EH (cell line): ENCODE measurements around the gene SUN2.

Experiments used
- DNase-seq: peaks from one replicate; pipeline ENCODE4 v3.0.0-alpha.2; 2015; ENCODE audit warnings: low read depth

SUN2 gene, protein sequence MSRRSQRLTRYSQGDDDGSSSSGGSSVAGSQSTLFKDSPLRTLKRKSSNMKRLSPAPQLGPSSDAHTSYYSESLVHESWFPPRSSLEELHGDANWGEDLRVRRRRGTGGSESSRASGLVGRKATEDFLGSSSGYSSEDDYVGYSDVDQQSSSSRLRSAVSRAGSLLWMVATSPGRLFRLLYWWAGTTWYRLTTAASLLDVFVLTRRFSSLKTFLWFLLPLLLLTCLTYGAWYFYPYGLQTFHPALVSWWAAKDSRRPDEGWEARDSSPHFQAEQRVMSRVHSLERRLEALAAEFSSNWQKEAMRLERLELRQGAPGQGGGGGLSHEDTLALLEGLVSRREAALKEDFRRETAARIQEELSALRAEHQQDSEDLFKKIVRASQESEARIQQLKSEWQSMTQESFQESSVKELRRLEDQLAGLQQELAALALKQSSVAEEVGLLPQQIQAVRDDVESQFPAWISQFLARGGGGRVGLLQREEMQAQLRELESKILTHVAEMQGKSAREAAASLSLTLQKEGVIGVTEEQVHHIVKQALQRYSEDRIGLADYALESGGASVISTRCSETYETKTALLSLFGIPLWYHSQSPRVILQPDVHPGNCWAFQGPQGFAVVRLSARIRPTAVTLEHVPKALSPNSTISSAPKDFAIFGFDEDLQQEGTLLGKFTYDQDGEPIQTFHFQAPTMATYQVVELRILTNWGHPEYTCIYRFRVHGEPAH

GRCh38 chr22:38755911-38756532, at the start of gene SUN2:
SUN2 (minus strand) TSS chr22:38755998; CDS start chr22:38752628, 3,370 bp downstream.
- DNase-seq: peak; percentile 86

DNA sequence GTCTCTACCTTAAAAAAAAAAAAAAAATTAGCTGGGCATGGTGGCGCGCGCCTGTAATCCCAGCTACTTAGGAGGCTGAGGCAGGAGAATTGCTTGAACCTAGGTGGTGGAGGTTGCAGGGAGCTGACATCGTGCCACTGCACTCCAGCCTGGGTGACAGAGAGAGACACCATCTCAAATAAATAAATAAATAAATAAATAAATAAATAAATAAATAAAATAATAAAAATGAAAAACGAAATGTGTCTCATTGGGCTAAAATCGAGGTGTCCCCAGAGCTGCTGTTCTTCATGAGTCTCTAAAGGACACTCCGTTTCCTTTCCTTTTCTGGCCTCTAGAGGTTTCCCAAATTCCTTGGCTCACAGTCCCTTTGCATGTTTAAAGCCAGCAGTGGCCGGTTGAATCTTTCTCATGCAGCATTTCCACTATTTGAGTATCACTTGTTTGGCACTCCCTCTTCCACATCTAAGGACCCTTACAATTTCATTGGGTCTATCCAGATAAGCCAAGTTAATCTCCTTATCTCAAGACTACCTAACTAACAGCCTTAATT, 49.3 kb upstream of the SUN2 start:
- peak; percentile 12 for DNase-seq

GRCh38 chr22:38802671-38803121, 46.9 kb upstream of the SUN2 start:
- DNase-seq: peak; percentile 99

DNA sequence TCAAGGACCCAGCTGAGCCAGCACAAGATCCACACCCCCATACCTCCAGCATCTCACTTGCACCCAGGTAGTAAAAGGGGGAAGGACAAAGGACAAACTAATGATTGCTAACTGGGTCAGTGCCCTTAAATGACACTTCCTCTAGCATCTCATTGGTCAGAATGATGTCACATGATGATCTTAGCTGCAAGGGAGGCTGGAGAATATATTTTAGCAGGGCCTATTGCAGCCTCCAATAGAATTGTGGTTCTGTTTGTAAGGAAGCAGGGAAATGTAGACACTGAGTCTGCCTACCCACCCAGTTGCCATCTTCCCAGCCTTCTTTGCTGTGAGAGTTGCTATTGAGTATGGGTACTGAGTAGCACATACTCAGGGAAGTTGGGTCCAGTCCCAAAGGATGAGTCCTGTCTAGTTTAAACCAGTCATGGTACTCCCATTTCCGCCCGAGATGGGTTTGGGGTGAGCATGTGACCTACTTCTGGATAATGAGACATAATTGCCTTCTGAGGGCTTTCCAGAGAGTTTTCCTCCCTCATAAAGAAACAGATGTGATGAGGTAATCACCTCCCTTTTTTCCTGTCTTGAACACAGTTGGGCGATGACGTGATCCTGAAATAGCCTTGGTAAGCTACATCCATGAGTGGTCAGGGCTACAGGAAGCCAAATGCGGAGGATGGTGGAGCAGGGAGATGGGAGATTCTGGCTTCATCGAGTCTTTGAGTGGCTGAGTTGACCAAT, 43.6 kb upstream of the SUN2 start:
- peak; percentile 69 for DNase-seq

- no peak for DNase-seq
Observed at GRCh38 chr22:38798496-38798895, 42.7 kb upstream of the SUN2 start.

- DNase-seq: peak; percentile 32
Observed at GRCh38 chr22:38796262-38796957, 40.6 kb upstream of the SUN2 start.

GRCh38 chr22:38795569-38795968, 39.8 kb upstream of the SUN2 start:
- no peak for DNase-seq

- DNase-seq: peak; percentile 98
Observed at GRCh38 chr22:38793721-38794466, 38.1 kb upstream of the SUN2 start, which contains the start of gene DNAL4. DNAL4 (minus strand) TSS chr22:38794143; CDS start chr22:38782731, 11,412 bp downstream.

DNA sequence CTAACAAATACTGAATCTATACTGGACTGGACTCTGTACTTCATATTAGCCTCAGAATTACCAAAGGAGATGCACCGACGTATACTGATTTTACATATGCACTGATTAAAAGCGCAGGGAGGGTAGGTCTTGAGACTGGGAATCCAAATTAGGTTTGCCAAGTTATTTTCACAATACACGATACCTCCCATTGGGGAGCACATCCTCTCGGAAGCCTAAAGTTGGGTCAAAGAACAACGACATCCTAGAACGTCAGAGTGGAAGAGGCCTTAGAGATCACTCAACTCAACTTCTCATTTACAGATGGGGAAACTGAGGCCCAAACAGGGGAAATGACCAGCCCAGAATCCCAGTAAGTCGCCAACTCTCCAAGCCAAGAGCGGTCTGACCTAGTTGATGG, 37.5 kb upstream of the SUN2 start:
- DNase-seq: no peak

DNA sequence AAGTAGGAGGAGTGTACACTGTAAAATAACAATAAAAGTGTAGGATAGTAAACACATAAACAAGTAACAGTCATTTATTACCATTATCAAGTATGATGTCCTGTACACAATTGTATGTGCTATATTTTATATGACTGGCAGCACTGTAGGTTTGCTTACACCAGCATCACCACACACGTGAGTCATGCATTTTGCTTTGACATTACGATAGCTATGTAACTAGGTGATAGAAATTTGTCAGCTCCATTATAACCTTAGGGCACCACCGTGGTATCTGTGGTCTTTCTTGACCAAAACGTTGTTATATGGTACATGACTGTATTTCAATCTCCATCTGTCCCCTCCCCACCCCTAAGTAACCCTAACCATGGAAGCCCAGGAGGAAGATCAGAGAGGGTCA, 37.0 kb upstream of the SUN2 start:
- DNase-seq: peak; percentile 29

- DNase-seq: no peak
Observed at GRCh38 chr22:38789606-38790005, 33.8 kb upstream of the SUN2 start.

- no peak for DNase-seq
Observed at GRCh38 chr22:38788846-38789245, 33.0 kb upstream of the SUN2 start.

DNA sequence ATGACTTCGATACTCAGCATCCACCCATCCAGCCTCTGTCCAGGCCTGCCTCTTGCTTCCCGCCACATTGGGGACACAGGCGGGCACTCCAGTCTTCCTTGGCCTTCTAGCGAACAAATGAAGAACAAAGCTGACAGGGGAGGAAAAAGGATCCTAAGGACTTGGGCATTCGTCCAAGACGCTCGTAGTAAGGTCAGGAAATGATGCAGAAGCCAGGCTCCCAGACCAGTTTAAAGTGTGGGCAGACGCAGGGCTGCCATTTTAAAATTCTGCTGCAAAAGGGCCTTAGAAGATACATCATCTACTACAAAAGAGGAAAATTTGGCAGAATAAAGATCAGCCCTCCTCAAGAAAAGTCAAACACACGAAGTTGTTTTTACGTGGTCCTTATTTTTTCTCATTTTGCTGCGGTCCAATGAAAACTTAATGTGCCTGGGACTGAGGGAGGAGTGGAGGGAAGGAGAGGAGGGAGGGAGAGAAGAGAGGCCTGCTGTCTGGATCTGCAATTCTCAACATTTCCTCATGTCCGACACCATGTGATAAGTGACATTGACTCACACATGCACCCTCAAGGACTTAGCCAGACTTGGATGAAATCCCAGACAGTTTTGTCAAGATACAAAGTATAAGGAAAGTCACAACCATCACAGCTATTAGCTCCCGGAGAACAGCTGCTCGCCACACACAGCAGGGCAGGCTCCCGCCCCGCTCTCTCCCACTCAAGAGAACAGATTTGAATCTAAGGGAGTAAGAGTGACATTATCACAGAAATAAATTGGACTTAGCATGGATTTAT, 32.4 kb upstream of the SUN2 start:
- peak; percentile 96 for DNase-seq

DNA sequence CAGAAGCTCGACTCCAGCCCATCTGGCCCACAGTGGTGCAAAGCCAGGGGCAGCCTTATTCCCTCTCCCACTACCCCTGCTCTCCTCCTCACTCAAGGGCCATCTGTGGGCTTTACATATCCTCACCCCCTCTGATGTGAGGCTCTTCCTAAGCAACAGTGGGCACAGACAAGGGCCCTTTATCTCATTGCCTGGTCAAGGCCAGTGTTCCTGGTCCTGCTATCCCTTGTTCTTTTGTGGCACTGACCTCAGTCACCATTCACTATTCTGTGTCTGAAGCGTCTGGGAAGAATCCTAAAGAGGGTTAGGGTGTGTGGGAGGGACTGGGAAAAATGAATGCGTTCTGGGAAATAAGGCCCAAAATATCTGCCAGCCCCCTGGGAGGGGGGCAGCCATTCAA, 30.8 kb upstream of the SUN2 start:
- DNase-seq: no peak

- no peak for DNase-seq
Observed at GRCh38 chr22:38784856-38785255, 29.1 kb upstream of the SUN2 start.

DNA sequence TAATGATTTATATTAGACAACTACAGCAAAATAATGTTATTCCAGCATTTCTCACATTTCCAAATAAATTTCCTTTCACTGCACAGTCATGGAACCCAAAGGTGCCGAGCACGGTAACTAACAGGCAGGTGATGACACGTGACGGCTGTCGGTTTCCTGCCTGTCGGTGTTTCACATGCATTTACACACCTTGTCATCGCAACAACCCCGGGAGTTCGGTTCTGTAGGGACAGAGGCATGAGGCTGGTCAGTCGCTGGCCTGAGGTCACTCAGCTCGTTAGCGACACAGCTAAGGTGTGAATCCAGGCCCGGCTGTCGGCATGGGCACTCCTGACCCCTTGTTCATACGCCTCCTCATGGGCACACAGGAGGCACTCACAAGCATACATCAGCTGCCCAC, 28.2 kb upstream of the SUN2 start:
- DNase-seq: no peak

- DNase-seq: no peak
Observed at GRCh38 chr22:38783095-38783615, 27.4 kb upstream of the SUN2 start.

- peak; percentile 57 for DNase-seq
Observed at GRCh38 chr22:38782402-38783094, 26.8 kb upstream of the SUN2 start.

GRCh38 chr22:38781033-38781432, 25.2 kb upstream of the SUN2 start:
- DNase-seq: no peak
